ENCODE measurements around the gene SOX6.

Gene SOX6

GRCh38 chr11:16136792-16137390, 219.5 kb downstream of the SOX6 start:
- no peak for FAIRE-seq

- FAIRE-seq = no peak
These were observed 222.5 kb downstream of the SOX6 start for GRCh38 chr11:16133867-16134266.

GRCh38 chr11:16127732-16128131, 228.6 kb downstream of the SOX6 start:
- FAIRE-seq = no peak

- no peak for FAIRE-seq
These were observed 230.0 kb downstream of the SOX6 start for GRCh38 chr11:16126362-16126761.

- FAIRE-seq = no peak
These were observed 230.6 kb downstream of the SOX6 start for GRCh38 chr11:16125796-16126195.

- FAIRE-seq = no peak
These were observed 232.0 kb downstream of the SOX6 start for GRCh38 chr11:16124390-16124789.

GRCh38 chr11:16121853-16122252, 234.5 kb downstream of the SOX6 start:
- no peak for FAIRE-seq

- no peak for FAIRE-seq
These were observed 236.3 kb downstream of the SOX6 start for GRCh38 chr11:16120008-16120407.

- FAIRE-seq = no peak
These were observed 238.2 kb downstream of the SOX6 start for GRCh38 chr11:16117989-16118756.

- FAIRE-seq = no peak
These were observed 241.1 kb downstream of the SOX6 start for GRCh38 chr11:16114978-16115871.

GRCh38 chr11:16114431-16114830, 241.9 kb downstream of the SOX6 start:
- no peak for FAIRE-seq

- FAIRE-seq = no peak
These were observed 244.7 kb downstream of the SOX6 start for GRCh38 chr11:16111690-16112089.

GRCh38 chr11:16110886-16111285, 245.5 kb downstream of the SOX6 start:
- FAIRE-seq = no peak

- no peak for FAIRE-seq
These were observed 256.9 kb downstream of the SOX6 start for GRCh38 chr11:16099343-16099900.

- no peak for FAIRE-seq
These were observed 257.7 kb downstream of the SOX6 start for GRCh38 chr11:16098526-16099205.

- no peak for FAIRE-seq
These were observed 258.8 kb downstream of the SOX6 start for GRCh38 chr11:16097543-16097942.

- no peak for FAIRE-seq
These were observed 260.0 kb downstream of the SOX6 start for GRCh38 chr11:16096336-16096735.

- no peak for FAIRE-seq
These were observed 260.6 kb downstream of the SOX6 start for GRCh38 chr11:16095756-16096155.

GRCh38 chr11:16093889-16094653, 262.3 kb downstream of the SOX6 start:
- no peak for FAIRE-seq

GRCh38 chr11:16091862-16092261, 264.5 kb downstream of the SOX6 start:
- FAIRE-seq = no peak

GRCh38 chr11:16089481-16089880, 266.9 kb downstream of the SOX6 start:
- no peak for FAIRE-seq

- FAIRE-seq = no peak
These were observed 267.6 kb downstream of the SOX6 start for GRCh38 chr11:16088774-16089173.
